OCI-LY7 (cell line): ENCODE data around the gene HOXB1. TPM values are rescaled to one million over a fixed set of nuclear protein-coding genes. Genes with fewer than 3 reads are reported as not detected.

Experiments used
- BruUV-seq: library from RNA; stranded (reverse); fragments of 400-500 nt; replicated peaks from 2 replicates; lab custom pipeline; 2021; lab: Mats Ljungman, UMichigan
- CTCF ChIA-PET: fragments of 300-600 bp; sonication (Branson Sonifier 250); formaldehyde crosslinking; loops from one replicate; lab custom pipeline; 2022; ENCODE audit warnings: antibody characterized with exemption; ENCODE audit not compliant: unreplicated experiment; lab: Charles Lee
- POLR2A ChIA-PET: fragments of 300-600 bp; sonication (Branson Sonifier 250); formaldehyde crosslinking; loops from one replicate; lab custom pipeline; 2022; ENCODE audit warnings: antibody characterized with exemption; lab: Charles Lee
- DNase-seq: peaks from one replicate; pipeline ENCODE4 v3.0.0-alpha.2; 2015; ENCODE audit warnings: low spot score
- H2AFZ ChIP-seq: fragments of 200-600 bp; sonication (generic), shearing (Covaris generic); 2 replicates; pipeline ENCODE4 v1.6.1; 2014; ENCODE audit warnings: mild to moderate bottlenecking, antibody characterized with exemption, low read length, moderate library complexity
- H3K27ac ChIP-seq: fragments of 200-600 bp; sonication (generic); 2 replicates; pipeline ENCODE4 v1.5.1; 2014; ENCODE audit warnings: mixed run types, low read depth, mild to moderate bottlenecking, moderate library complexity, low read length, inconsistent platforms; ENCODE audit not compliant: poor library complexity, severe bottlenecking
- H3K36me3 ChIP-seq: fragments of 200-600 bp; sonication (generic); 2 replicates; pipeline ENCODE4 v1.6.1; 2014; ENCODE audit warnings: mild to moderate bottlenecking, antibody characterized with exemption, low read length, moderate library complexity, mixed read lengths; ENCODE audit not compliant: insufficient read depth
- H3K4me1 ChIP-seq: fragments of 200-600 bp; sonication (generic); 2 replicates; pipeline ENCODE4 v1.5.1; 2014; ENCODE audit warnings: mild to moderate bottlenecking, low read length; ENCODE audit not compliant: insufficient read depth, poor library complexity, severe bottlenecking
- H3K4me2 ChIP-seq: fragments of 200-600 bp; sonication (generic); 2 replicates; pipeline ENCODE4 v1.6.1; 2014; ENCODE audit warnings: mild to moderate bottlenecking, low read length
- H3K4me3 ChIP-seq: fragments of 200-600 bp; sonication (generic); 2 replicates; pipeline ENCODE4 v1.5.1; 2014; ENCODE audit warnings: mild to moderate bottlenecking, low read depth, low read length; ENCODE audit not compliant: poor library complexity, severe bottlenecking
- H3K79me2 ChIP-seq: fragments of 200-600 bp; sonication (generic); 2 replicates; pipeline ENCODE4 v1.6.1; 2016; ENCODE audit warnings: low read depth, mild to moderate bottlenecking, low read length, moderate library complexity, mixed read lengths; ENCODE audit not compliant: insufficient read depth
- H3K9me2 ChIP-seq: fragments of 200-600 bp; sonication (generic); 2 replicates; pipeline ENCODE4 v1.6.1; 2016; ENCODE audit warnings: mild to moderate bottlenecking, low read length, mixed read lengths; ENCODE audit not compliant: insufficient read depth
- H3K9me3 ChIP-seq: fragments of 200-600 bp; sonication (generic); 2 replicates; pipeline ENCODE4 v1.6.1; 2014; ENCODE audit warnings: mild to moderate bottlenecking, mixed run types, low read length, mixed read lengths
- H4K20me1 ChIP-seq: fragments of 200-600 bp; sonication (generic); 2 replicates; pipeline ENCODE4 v1.6.1; 2014; ENCODE audit warnings: mild to moderate bottlenecking, antibody characterized with exemption, low read length, moderate library complexity, mixed read lengths; ENCODE audit not compliant: insufficient read depth
- CTCF ChIP-seq: fragments of 200-600 bp; sonication (generic); conservative IDR thresholded peaks from 2 replicates; pipeline ENCODE4 v1.5.1; 2014; ENCODE audit warnings: mild to moderate bottlenecking, antibody characterized with exemption, low read length, moderate library complexity, mixed read lengths
- EZH2phosphoT487 ChIP-seq: fragments of 200-600 bp; sonication (generic); IDR thresholded peaks from 2 replicates; pipeline ENCODE4 v1.6.1; 2018; ENCODE audit warnings: low read depth, borderline replicate concordance, mild to moderate bottlenecking, mixed run types, antibody characterized with exemption, low read length, moderate library complexity, mixed read lengths
- intact Hi-C: fragments of 100-400 bp; cut with micrococcal nuclease; formaldehyde crosslinking; loops from one replicate; pipeline ENCODE4 v1.10.0; 2022; ENCODE audit not compliant: unreplicated experiment
- total RNA-seq, 2 experiments: library from RNA; depleted of rRNA in 1 of 2; stranded (reverse); fragments of >200 nt in 1 of 2; shearing (Covaris generic) in 1 of 2; gene quantifications; 2 replicates each; pipeline ENCODE4 v1.2.3, GENCODE V29; 2014 to 2022

Gene HOXB1
- total RNA-seq, 2 experiments from 2014 or later = not detected

- Histone ChIP-seq H3K4me3 (no peak overlapping the region), H3K4me2 (no peak overlapping the region), H2AFZ (no peak overlapping the region), H3K79me2 (no peaks in the 10 kb centered on the region), H3K9me3 (no peaks in the 10 kb centered on the region), H4K20me1 (no peaks in the 10 kb centered on the region), H3K27ac (no peak overlapping the region), H3K4me1 (peaks cover 9% of the 10 kb centered on the region), H3K36me3 (no peaks in the 10 kb centered on the region), H3K9me2 (no peaks in the 10 kb centered on the region)
- no peak for DNase-seq
- intact Hi-C loops = no loop called here
- CTCF ChIA-PET = no interaction called here
- POLR2A ChIA-PET = no interaction called here
- TF ChIP-seq EZH2phosphoT487 (no peak), CTCF (no peak)
- no TSS peak for BruUV-seq
Measured at GRCh38 chr17:48515925-48516900, 14.6 kb downstream of the HOXB1 start.

- BruUV-seq = no TSS peak
- Histone ChIP-seq H3K27ac (no peak overlapping the region), H3K79me2 (no peaks in the 10 kb centered on the region), H3K4me2 (no peak overlapping the region), H2AFZ (no peak overlapping the region), H3K36me3 (no peaks in the 10 kb centered on the region), H3K4me1 (peaks cover 9% of the 10 kb centered on the region), H3K9me3 (no peaks in the 10 kb centered on the region), H4K20me1 (no peaks in the 10 kb centered on the region), H3K4me3 (no peak overlapping the region), H3K9me2 (no peaks in the 10 kb centered on the region)
- no peak for DNase-seq
- POLR2A ChIA-PET = interaction anchor here (1.0 to 1.4 kb wide), 2 partner anchors 19 to 75 kb away, joined by 3 read pairs; no protein-coding TSS in a partner anchor
- TF ChIP-seq EZH2phosphoT487 (no peak), CTCF (no peak)
- intact Hi-C loops = no loop called here
- CTCF ChIA-PET = no interaction called here
Measured at GRCh38 chr17:48514477-48514876, 16.3 kb downstream of the HOXB1 start.
